WERI-Rb-1 (cell line): Measurements from ENCODE around the gene TMF1.

Experiments
- DNase-seq: peaks from one replicate; pipeline ENCODE4 v3.0.0-alpha.2; 2020
- H3K27ac ChIP-seq: fragments of 250-450 bp; sonication (Bioruptor Pico); 2 replicates; pipeline ENCODE4 v1.5.1; 2020; ENCODE audit warnings: mild to moderate bottlenecking, moderate library complexity
- H3K27me3 ChIP-seq: fragments of 250-450 bp; sonication (Bioruptor Pico); 2 replicates; pipeline ENCODE4 v1.5.1; 2021; ENCODE audit warnings: mild to moderate bottlenecking, low read depth, moderate library complexity; ENCODE audit not compliant: insufficient read depth, severe bottlenecking
- H3K36me3 ChIP-seq: fragments of 250-450 bp; sonication (Bioruptor Pico); 2 replicates; pipeline ENCODE4 v1.5.1; 2020; ENCODE audit warnings: mild to moderate bottlenecking, moderate library complexity
- H3K4me3 ChIP-seq: 2 replicates; pipeline ENCODE4 v1.5.1; 2011; ENCODE audit warnings: low read depth, mild to moderate bottlenecking, control low read depth, low read length
- H3K9me3 ChIP-seq: fragments of 250-450 bp; sonication (Bioruptor Pico); 2 replicates; pipeline ENCODE4 v1.5.1; 2021; ENCODE audit warnings: mild to moderate bottlenecking, moderate library complexity; ENCODE audit not compliant: severe bottlenecking
- CTCF ChIP-seq: IDR thresholded peaks from 2 replicates; pipeline ENCODE4 v1.5.1; 2011; ENCODE audit warnings: low read depth, mild to moderate bottlenecking, control low read depth, inconsistent platforms, low read length

Gene TMF1

DNA sequence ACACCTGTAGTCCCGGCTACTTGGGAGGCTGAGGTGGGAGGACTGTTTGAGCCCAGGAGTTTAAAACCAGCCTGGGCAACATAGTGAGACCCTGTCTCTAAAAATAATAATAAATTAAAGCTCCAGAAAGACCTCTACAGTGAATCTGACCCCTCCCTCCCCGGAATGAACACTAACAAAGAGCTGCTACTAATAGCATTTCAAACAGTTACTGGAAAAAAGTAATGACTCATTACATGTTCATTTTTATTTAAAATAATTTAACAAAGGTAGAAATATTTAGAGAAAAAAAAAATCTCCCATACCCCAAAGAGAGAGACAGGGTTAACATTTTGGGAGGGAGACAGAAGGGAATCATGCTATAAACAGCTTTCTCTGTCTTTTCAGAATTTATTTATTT lies 30.2 kb upstream of the TMF1 start:
- Histone ChIP-seq H3K27ac (no peak overlapping the region), H3K4me3 (no peak overlapping the region), H3K9me3 (no peaks in the 10 kb centered on the region), H3K27me3 (no peaks in the 10 kb centered on the region), H3K36me3 (no peaks in the 10 kb centered on the region)
- no peak for TF ChIP-seq CTCF
- DNase-seq = no peak

- no peak overlapping the region for H3K4me3 ChIP-seq
- H3K9me3 ChIP-seq = no peaks in the 10 kb centered on the region
- H3K27me3 ChIP-seq = no peaks in the 10 kb centered on the region
- no peak for TF ChIP-seq CTCF
- H3K27ac ChIP-seq = no peak overlapping the region
- DNase-seq = peak; percentile 67
- no peaks in the 10 kb centered on the region for H3K36me3 ChIP-seq
These were observed 29.6 kb upstream of the TMF1 start for GRCh38 chr3:69081583-69082262.

DNA sequence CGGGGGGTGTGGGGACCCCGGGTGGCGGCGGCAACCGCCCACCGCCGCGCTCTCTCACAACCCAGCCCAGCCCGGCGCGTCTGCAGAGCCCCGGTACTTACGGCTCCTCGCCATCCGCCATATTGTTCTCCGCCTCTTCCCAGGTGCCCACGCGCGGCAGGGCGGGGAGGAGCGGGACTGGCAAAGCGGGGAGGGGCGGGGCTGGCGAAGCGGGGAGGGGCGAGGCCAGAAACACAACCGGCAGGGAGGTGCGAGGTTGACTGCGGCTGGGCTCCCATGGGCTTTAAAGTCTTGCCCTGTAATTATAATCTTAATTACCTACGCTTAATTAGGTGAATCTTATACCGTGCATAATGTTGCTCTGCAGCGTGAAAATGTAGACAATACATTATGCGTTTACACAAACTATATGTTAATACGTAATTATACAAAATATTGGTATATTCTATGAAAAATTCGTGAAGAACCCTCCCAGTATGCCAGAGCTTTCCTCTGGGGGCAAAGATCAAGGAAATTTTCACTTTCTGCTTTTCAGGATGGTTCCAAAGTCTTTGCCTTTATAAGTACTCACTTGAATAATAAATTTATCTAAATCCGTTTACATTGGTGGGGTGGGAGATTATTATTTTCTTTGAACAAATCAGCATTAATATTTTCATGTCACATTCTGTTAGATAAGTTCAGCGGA lies 28.2 kb upstream of the TMF1 start, which contains the start of gene UBA3:
UBA3 (minus strand) TSS at position 133 of the 688 bp plus-strand sequence; CDS start at position 121, 12 bp downstream.
- H3K9me3 ChIP-seq = no peaks in the 10 kb centered on the region
- TF ChIP-seq CTCF = no peak

DNA sequence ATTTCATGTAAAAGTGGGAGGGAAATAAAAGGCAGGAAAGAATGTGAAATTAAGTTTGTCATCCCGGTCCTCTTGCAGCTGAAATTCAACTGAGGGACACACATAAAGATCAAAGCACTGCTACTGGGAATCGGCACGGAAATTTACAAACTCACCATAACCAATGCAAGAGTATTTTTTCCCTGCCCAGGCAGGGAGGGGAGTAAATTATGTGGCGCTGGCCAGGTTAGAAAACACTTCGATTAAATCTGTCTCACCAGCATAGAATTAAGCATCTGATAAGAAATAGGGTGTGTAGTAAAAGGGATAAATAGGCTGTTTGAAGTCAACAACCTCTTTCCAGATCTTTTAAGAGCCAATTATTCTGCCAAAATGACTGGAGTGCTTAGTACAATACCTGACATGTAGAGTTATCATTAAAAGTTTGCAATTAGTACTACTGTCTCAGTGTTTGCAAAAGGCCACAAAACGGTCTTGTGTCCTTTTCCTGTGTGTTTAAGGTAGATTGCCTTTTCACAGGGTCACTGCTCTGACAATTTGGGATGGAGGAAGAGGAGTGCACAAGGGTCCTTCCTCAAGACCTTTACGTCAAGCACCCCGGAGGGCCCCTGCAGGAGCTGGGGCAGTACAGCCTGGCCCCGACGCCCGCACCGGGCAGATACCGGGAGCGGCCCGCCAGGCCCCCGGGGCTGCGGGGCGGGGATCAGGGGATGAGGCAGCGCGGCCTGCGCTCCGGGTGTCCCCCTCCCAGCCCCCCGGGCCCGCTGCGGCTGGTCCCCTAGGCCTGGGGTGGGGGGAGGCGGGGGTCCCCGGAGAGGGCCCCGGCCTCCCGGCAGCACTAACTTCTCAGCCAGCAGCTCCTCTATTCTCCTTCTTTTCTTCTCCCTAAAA lies 27.4 kb upstream of the TMF1 start:
- Histone ChIP-seq H3K27me3 (no peaks in the 10 kb centered on the region), H3K27ac (peak overlapping the region; percentile 85), H3K9me3 (no peaks in the 10 kb centered on the region), H3K36me3 (peaks cover 9% of the 10 kb centered on the region), H3K4me3 (peak overlapping the region; percentile 74)
- DNase-seq = peak; percentile 16
- TF ChIP-seq CTCF = no peak

More for the DNA sequence above, 28.2 kb upstream of the TMF1 start, which contains the start of gene UBA3:
- H3K27ac ChIP-seq = peak within 1 kb of the TSS; percentile 85
- H3K36me3 ChIP-seq = peaks cover 2% of the 10 kb centered on the region
- no peaks in the 10 kb centered on the region for H3K27me3 ChIP-seq
- H3K4me3 ChIP-seq = peak within 1 kb of the TSS; percentile 74
- peak; percentile 92 for DNase-seq

DNA sequence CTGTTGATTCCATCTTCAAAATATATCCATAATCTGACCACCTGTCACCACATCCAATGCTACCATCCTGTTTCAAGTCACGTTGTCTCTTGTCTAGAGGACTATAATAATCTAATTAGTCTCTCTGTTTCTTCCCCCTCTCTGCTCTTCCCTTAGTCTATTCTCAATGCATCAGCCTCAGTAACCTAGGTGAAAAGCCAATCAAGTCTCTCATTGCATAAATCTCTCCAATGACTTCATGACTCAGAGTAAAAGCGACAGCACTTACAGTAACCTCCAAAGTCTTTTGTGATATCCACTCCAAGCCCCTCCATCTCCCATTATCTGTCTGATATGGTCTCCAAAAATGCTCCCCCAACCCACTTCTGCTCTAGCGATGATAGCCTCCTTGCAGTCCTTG lies 20.8 kb upstream of the TMF1 start:
- no peak for TF ChIP-seq CTCF
- Histone ChIP-seq H3K27ac (no peak overlapping the region), H3K36me3 (peaks cover 26% of the 10 kb centered on the region), H3K9me3 (no peaks in the 10 kb centered on the region), H3K4me3 (no peak overlapping the region), H3K27me3 (no peaks in the 10 kb centered on the region)
- DNase-seq = peak; percentile 31
